Measurements from ENCODE around the gene KLHL2.

GRCh38 chr4:165327211-165328100 lies 120.1 kb downstream of the KLHL2 start, which contains the start of gene MSMO1:
- TF ChIP-seq SMAD3 (CRISPR knock-in tag; IDR thresholded peaks at IDR 0.05; ENCODE audit: borderline replicate concordance) (0 out of 2 replicates have a peak, but pooled peaks have one; percentile 46), CTCF (IDR thresholded peaks at IDR 0.05) (no peak), ATF3 (CRISPR knock-in tag; conservative IDR thresholded peaks at IDR 0.05) (no peak), CREB1 (CRISPR knock-in tag; IDR thresholded peaks at IDR 0.05) (no peak; the same call in 1 of the 2 replicates), PRRX2 (CRISPR knock-in tag; IDR thresholded peaks at IDR 0.05) (no peak), NR2C2 (CRISPR knock-in tag; IDR thresholded peaks at IDR 0.05) (no peak), ZNF138 (CRISPR knock-in tag; conservative IDR thresholded peaks at IDR 0.05) (no peak), ZNF232 (CRISPR knock-in tag; IDR thresholded peaks at IDR 0.05) (peak; percentile 19; the same call in 1 of the 2 replicates), E2F1 (CRISPR knock-in tag; IDR thresholded peaks at IDR 0.05) (no peak), NFYB (CRISPR knock-in tag; conservative IDR thresholded peaks at IDR 0.05; ENCODE audit: low read depth) (peak; percentile 99)

Data from WTC11 (cell line).